Renal cortex interstitium (tissue), 11 donors: ENCODE results near the gene SLC34A1. TPM values are rescaled to one million over a fixed set of nuclear protein-coding genes. Genes with fewer than 3 reads are reported as not detected.

ENCODE experiments used
- DNase-seq, 11 donors: peaks; one replicate each; pipeline ENCODE4 v3.0.0-alpha.2; 2013; ENCODE audit warnings: low read depth in 9 of 11, low spot score in 4 of 11; ENCODE audit errors: extremely low read depth in 1 of 11
- polyA plus RNA-seq, 3 donors: library from polyadenylated mRNA; unstranded; fragments of 120-200 nt; gene quantifications; one replicate each; pipeline ENCODE4 v1.2.1, GENCODE V29; 2013; ENCODE audit not compliant: insufficient read length in 3 of 3

SLC34A1 gene
- polyA plus RNA-seq, 3 donors: 181 to 315 (median 202) TPM

DNA sequence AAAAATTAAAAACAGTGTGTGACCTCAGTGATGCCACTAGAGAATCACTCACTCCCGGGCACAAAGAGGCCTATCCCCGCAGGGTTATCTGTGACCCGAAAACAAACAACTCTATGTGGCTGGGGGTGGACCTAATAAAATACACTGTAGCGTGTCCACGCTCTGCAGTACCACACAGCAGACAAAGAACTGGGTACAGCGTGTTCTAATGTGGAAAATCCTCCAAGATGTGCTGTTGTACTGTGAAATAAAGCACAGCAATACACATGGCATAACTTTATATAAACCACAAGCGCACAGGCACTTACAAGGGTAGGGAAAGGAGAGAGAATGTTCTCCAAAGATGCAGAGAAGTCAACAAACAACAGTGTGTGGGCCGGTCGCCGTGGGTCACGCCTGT lies 8.1 kb upstream of the SLC34A1 start:
- DNase-seq: no peak

DNA sequence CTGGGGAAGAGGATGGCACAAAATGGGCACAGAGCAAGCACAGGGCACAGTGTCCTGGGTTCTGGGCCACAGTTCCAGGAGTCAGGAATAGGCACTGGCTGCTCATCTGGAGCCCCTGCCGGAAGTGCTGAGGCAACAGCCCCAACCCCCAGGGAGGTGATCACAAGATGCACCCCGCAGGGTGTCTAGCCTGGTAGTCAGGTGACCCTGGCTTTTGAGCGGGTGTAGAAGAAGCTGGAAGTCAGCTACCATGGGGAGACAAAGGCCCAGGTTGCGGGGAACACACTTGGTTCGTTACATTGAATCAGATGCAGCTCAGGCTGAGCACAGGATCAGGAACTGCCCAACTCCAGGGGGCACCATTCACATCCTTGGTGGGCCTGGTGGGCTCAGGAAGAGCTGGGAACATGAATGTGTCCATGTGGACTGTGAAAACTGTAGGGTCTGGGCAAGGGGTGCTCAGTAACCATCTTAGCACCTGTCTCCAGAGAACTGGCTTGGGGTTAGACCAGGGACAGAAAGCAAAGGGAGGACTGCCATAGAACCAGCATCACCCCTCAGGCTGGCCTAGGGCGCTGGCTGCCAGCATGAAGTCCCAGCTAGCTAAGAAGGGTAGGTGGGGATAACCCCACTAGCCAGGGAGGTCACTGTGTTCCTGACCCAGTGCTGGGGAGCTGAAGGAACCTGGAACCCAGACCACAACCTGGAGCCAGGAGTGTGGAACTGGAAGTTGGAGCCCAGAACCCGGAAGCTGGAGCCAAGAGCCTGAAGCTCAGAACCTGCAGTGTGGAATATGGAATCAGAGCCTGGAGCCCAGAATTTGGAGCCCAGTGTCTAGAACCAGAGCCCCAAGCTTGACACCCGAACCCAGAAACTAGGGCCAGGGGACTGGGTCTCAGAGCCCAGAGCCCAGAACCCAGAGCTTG lies 6.1 kb upstream of the SLC34A1 start:
- no peak for DNase-seq

DNA sequence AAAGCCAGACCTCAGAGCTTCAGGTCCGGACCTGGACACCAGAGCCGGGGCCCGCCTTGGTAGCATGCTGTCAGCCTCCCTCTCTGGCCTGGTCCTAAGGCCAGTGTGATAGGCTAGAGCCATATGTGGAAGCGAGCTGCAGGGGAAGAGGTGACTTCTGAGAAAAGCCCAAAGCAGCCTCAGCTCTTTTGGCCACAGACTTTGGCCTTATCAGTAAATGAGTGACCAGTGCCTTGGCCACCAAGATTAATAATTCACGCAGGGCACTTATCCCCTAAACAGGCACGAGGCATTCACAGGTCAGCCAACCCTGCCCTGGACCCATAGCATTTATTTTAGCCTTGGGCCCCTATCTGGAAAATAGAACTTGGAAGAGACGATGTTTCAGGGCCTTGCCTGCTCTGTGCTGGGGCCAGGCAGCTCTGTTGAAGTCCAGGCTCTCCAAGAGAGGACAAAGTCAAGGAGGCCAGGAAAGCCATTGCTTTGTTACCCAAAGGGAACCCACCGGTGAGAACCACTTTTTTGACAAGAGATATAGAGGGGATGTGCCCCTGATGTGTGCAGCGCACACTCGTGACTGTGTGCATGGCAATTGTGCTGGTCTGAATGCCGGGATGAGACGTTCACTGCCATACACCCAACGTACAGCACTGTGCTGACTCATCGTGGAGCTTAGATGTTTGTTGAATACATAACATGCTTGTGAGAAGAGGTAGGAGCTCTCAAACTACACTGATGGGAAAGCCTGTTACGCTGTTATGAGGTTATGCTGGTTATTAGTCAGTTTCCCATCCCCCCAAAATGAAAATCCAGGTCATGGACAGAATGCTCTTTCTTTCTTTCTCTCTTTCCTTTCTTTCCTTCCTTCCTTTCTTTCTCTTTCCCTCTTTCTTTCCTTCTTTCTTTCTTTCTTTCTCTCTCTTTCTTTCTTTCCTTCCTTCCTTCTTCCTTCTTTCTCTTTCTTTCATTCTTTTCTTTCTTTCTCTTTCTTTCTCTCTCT lies 5.0 kb upstream of the SLC34A1 start:
- no peak for DNase-seq

DNA sequence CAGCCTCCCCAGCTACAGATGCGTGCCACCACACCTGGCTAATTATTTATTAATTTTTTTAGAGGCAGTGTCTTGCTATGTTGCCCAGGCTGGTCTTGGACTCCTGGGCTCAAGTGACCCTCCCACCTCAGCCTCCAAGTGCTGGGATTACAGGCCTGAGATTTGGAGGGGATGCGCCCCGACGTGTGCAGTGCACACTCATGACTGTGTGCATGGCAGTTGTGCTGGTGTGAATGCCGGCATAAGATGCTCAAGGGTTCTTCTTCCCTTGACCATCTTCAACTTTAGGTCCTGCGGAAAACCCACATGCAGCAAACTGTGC lies 3.5 kb upstream of the SLC34A1 start:
- no peak for DNase-seq

DNA sequence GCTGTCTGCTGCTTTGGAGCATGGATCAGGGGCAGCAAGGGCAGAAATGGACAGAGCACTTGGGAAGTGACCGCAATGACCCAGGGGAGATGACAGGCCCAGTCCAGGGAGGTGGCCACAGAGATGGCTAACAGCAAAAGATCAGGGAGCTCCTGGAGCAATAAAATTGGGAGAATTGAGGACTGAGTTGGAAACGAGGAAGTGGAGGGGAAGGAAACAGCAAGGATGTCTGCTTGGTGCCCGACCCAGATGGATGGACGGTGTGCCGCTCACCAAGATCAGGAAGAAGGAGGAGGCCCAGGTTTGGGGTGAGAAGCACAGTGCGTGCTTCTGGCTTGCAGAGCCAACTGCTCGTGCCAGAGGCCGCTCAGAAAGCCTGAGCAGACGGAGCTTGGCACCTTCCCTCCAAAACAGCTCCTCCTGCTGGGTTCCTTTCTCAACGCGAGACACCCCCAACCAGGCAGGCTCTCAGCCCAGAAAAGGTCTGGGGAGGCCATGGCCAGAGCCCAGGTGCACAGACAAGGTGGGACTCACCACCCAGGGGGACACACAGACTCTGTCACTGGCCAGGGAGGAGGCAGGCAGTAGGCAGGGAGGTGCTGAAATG lies 1.7 kb upstream of the SLC34A1 start:
- no peak for DNase-seq

DNA sequence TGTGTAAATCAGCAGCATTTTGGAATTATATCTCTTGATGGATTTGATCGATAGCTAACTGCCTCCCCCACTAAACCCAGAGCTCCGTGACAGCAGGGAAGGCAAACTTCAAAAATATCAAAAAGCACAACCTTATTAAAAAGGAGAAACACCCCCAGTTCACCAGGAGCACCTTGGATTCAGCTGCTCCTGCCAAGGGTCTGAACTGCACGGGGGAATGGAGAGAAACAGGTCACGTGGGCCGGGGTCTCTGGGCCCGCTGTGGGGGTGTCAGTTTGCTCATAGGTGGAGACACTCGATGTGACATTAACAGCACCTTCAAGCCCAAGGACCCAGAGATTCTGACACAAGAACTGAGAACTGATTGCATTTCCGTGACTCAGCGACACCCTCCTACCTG lies 1.1 kb upstream of the SLC34A1 start:
- no peak for DNase-seq

DNA sequence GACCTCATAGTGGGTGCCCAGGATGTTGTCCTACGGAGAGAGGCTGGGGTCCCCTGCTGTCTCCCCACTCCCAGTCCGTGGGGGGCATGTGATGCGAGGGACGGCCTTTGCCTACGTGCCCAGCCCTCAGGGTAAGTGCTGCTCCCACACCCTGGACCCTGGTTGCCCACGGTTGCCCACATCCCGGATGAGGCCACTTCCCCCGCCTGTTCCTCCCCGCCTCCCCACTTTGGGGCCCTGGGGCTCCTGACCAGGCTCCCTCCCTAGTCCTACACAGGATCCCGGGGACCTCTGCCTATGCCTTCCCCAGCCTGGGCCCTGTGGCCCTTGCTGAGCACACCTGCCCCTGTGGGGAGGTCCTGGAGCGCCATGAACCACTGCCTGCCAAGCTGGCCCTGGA lies 1.5 kb downstream of the SLC34A1 start:
- no peak for DNase-seq

DNA sequence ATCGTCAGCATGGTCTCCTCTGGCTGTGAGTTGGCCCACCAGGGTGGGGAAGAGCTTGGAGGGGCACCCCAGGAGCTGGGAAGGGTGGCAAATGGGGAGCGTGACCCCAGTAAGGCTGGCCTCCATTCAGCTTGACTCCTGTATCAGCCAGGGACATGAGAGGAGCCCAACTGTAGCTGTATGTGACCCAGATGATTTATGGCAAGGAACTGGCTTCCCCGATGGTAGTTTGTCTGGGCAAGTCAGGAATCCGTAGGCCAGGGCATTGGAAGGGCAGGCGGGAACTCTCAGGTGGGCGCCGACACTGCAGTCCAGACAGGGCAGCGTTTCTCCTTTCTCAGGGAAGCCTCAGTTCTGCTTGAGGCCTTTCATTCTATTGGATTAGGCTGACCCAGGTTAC lies 2.3 kb downstream of the SLC34A1 start:
- no peak for DNase-seq

DNA sequence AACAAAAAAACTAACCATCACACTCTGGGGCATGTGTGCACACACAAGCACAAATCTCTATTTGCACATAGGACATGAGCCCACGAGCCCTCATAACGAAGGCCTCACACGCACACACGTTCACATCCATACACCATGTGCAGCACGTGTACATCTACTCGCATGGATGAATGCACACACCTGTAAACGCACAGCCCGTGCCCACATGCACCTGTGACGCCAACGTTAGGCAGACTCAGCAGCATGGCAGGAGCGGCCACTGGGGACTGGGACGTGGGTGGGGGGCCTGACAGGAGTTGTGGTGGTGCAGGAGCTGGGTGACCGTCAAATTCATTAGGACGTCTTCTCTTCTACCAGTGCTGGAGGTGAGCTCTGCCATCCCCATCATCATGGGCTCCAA lies 3.2 kb downstream of the SLC34A1 start:
- DNase-seq: no peak

DNA sequence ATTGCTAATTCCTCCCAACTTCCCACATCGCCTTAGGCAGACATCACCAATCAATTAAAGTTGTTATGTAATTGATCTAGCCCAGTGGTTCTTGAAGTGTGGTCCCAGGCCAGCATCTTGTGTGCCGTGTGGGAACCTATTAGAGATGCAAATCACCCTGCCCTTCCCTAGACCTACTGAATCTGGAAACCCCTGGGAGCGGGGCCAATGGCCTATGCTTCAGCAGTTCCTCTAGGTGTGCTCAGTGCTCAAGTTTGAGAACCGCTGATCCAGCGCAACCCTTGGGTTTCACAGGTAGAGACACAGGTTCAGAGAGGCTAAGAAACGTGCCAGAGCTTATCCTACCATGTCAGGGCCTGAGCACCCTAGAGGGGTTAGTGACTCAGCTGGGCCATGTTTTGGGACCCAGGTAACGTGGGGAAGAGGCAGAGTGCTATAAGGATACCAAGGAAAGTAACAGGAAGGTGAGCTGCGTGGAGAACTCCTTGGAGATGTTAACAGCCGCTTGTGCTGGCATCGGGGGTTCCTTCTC lies 4.4 kb downstream of the SLC34A1 start:
- DNase-seq: no peak

DNA sequence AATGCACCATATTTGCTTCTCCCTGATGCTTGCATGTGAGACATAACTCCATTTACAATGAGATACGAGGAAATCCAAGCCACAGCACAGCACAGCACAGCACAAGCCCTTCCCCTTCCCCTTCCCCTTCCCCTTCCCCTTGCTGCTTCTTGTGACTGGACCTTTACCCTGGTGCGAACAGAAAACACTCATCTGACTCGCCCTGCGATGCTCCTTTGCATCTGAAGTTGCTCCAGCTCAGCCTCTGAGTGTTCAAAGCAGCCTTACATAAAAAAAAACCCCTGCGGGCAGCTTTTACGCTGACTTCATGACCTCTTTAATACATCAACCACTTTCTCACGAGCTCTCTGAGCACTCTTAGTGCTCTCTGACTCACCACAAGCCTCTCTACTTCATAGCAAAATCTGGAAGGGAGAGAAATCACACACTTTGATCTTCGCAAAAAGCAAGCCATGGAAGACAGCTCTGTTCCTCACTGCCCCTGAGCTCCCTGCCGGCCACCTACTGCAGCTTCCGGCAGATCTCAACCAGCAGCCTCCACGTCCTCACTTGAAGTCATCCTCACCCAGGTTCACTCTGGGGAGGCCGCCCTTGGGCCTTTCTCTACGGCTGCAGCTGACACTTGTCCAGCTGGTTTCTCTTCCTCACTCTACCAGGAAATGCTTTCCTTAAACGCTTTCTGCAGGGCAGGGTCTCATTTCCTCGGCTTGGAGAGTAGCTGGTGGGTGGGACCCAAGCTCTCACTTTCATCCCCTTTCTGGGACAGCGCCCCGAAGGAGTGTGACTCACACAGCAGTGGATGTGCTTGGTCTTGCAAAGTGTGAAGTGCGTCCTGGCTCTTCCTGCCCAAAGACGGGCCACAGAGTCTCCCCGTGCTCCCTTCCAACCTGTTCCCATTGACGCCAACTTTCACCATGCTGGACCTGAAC lies 5.3 kb downstream of the SLC34A1 start:
- no peak for DNase-seq

DNA sequence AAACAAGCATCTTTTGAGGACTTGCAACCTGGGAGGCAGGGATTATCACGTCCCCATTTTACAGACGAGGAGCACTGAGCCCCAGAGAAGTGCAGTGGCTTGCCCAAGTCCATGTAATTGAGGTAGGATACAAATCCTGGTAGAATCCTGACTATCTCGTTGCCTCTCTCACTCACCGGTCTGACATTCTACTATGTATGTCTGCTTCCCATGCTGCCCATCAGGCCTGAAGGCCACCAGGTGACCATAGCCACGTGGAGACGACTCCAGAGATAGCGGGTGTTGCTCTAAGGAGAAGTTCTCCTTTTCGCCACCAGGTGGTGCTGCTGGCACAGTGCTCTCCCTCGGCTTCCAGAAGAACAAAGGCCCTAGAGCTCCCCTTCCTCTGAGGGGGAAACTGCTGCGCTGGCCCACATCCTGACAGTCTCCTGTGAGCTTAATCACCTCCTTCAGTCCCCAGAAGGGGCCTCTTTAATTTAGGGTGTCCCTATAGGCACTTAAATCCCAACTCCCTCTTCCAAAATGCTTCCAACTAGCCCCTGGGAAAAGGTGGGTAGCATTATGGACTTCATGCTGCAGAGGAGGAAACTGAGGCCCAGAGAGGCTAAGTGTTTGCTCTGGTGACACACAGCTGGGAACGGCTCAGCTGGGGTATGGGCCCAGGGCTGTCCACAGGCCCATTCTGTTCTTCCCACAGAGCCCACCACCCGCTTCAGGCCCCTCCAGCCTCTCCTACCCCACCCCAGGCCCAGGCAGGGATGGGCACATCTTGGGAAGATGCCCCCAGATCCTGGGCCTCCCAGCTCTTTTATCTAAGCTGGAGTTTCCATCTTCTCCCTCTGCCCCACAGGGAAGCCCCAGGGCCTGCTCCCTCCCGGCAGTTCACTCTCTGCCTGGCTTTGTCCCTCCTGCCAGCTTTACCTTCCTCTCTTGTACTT lies 6.4 kb downstream of the SLC34A1 start:
- DNase-seq: peak in 10 of 11 donors; percentile 78 to 88 (median 84)

DNA sequence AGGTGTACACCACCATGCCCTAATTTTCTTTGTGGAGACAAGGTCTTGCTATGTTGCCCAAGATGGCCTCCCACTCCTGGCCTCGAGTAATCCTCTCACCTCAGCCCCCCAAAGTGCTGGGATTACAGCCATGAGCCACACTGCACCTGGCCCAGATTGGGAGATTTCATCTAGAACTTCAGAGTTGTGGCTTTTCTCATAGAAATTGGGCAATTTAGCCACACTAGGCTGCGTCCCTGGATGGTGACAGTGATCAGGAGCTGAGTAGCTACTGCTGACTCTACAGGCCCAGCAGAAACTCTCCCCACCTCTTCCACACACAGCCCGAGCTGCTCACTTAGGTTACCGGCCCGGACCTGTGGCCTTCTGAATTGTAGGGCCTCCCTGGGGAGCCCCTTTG lies 8.5 kb downstream of the SLC34A1 start:
- no peak for DNase-seq

DNA sequence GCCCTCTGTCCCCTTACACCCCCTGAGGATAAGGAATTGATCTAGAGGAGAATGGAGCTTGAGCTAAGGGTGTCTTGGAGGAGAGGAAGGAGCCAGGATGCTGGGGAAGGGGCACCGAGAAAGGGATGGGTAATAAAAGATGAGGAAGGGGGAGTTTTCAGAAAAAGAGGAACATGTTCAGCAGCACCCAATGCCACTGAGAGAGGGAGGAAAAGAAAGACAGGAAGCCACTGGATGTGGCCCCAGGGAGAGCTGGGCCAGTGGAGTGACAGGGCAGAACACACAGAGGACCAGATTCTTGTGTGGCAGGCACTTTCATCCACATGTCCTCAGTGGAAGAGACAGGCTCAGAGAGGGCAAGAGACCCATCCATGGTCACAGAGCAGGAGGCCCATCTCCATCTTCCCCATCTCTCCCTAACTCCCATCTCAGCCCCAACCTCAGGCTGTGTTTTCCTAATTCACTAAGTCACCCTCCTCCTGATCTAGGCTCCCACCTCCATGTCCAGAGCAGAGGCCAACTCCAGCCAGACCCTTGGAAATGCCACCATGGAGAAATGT lies 9.1 kb downstream of the SLC34A1 start:
- no peak for DNase-seq

DNA sequence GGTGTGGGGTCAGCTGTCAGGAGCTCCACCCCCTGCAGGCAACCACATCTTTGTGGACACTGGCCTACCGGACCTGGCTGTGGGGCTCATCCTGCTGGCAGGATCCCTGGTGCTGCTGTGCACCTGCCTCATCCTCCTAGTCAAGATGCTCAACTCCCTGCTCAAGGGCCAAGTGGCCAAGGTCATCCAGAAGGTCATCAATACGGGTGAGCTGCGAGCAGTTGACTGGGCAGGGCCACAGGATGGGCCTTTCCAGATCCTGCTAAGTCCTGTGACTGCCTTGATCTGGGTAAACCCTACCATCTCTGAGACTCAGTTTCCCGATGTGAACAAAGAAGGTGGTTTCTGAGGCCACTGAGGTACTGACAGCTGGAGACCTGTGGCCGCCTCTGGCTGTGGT lies 9.8 kb downstream of the SLC34A1 start:
- DNase-seq: no peak

DNA sequence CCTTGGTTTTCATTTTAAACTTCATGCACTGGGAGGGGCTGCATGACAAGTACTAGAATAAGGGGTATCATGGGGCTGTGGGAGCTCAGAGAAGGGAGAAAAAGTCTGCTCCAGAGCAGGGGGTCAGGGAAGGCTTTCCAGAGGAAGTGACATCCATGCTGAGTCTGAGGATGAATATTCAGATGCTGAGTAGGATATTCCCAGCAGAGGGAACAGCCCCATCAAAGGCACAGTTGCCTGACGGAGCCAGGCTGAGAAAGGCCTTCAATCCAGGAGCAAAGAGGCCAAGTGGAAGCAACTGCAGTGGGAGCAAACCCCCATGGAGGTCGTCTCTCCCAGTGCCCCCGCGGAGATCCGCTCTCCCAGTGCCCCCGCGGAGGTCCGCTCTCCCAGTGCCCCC lies 11.8 kb downstream of the SLC34A1 start:
- no peak for DNase-seq

DNA sequence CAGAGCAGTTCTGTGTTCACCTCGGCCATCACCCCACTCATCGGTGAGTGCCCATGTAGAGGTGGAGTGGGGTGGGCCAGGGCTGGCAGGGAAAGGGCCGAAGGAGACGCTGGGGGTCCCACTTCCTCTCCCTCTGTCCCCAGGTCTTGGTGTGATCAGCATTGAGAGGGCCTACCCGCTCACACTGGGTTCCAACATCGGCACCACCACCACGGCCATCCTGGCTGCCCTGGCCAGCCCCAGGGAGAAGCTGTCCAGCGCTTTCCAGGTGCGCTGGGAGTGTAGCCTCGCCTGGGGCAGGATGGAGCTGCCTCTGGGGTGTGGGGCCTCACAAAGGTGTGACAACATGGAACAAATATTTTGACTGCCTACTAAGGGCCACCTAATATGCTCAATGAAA lies 12.6 kb downstream of the SLC34A1 start:
- DNase-seq: no peak
